HG03159 (cell line): Measurements from ENCODE around the gene FAM118A.
"Not testable (repeated sequence)": the region's sequence is repeated elsewhere in the genome, so short reads cannot be mapped to it uniquely, and the experiment has no call there.

Experiments
- ATAC-seq: cut with Tn5 transposase; IDR thresholded peaks from one replicate; pipeline ENCODE4 v1.9.1; 2021; ENCODE audit warnings: mild to moderate bottlenecking, moderate library complexity; ENCODE audit not compliant: unreplicated experiment

Gene FAM118A

GRCh38 chr22:45328822-45329529 is 19.2 kb downstream of the FAM118A start:
- ATAC-seq: no peak

DNA sequence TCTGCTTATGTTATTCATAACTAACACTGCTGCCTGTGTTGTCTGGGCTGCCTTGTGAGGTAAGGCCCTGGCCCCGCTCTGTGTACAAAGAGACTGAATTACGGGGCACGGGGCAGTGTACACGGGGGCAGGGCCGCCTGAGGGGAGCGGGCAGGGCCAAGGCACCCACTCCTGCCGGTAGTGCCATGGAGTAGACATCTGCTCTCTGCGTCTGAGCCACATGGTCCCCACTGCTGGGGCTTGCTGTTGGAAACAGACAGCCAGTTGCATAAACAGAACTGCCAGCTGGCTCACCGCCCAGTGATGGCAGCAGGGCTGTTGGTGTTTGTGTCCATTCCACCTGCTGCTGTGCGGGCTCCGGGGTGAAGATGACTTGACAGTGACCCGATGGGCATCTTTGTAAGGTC is 19.8 kb downstream of the FAM118A start:
- ATAC-seq: no peak

DNA sequence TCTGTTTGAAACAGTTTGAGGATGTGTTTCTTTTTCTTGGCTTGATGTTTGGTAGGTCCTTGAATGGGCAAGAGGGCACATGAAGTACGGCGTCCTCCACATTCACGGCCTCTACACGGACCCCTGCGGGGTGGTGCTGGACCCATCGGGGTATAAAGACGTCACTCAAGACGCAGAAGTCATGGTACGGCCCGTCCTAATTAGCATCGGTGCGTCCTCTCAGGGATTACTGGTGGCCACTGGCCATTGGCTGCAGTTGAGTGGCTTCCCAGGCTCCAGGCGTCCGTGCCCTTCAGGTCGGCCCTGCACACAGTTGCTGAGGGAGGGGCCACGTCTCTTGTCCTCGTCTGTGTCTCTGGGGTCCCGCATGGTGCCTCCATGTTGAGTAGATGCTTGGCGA is 20.8 kb downstream of the FAM118A start:
- ATAC-seq: no peak

DNA sequence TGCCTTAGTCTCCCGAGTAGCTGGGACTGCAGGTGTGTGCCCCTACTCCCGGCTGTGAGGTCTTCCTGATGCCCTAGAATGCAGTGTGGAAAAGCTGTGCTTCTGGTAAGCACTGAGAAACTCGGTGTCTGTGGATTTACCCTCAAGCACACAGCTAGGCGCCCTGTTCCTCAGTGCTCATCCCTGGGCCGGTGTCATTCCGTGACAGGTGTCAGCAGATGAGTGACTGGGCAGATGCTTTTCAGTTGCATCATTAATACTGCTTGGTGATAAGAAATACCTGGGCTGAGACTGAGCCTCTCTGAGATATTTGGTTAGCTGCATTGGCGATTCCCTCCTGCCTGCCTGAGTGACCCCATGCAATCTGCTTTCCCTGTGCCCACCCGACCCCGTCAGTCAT is 21.8 kb downstream of the FAM118A start:
- ATAC-seq: no peak

GRCh38 chr22:45332001-45332400 is 22.3 kb downstream of the FAM118A start:
- ATAC-seq: no peak

DNA sequence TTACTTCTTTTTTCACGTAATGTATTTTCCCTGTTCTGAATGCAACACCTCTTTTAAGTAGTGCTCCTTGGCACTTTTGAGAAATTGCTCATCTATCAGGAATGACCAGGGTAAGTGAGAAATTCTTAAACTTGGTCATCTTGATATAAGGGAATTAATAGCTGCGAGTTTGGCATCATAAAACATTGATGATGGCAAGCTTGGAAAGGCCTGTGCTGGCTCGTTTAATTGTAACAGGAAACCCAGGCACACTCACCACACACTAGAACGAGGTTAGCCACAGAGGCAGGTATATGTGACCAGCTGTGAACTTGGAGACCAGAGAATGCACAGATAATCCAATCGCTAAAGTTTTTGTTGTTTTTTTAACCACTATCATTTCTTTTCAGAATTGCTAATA is 24.3 kb downstream of the FAM118A start:
- ATAC-seq: no peak

DNA sequence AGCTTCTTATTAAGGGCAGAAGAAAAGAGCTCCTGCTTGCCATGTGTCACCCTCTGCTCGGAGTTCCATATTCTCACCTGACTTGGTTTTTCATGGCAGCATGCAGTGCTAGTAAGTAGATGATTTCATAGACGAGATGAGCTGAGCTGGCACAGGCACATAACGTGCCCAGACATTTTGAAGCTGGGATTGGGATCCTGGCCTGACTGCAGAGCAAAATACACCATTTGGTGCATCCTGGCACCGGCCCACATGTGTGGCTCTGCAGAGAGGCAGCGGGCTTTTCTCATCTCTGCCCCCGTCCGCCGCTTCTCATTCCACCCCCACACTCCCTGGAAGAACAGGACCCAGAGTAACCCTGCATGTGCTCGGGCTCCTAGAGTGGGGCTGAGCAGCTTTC is 24.8 kb downstream of the FAM118A start:
- no peak for ATAC-seq

- no peak for ATAC-seq
Measured at GRCh38 chr22:45335021-45335818, 25.5 kb downstream of the FAM118A start.

- ATAC-seq: no peak
Measured at GRCh38 chr22:45335854-45336522, 26.3 kb downstream of the FAM118A start.

GRCh38 chr22:45336971-45337431 is 27.3 kb downstream of the FAM118A start:
- no peak for ATAC-seq

- ATAC-seq: no peak
Measured at GRCh38 chr22:45337536-45337935, 27.8 kb downstream of the FAM118A start.

DNA sequence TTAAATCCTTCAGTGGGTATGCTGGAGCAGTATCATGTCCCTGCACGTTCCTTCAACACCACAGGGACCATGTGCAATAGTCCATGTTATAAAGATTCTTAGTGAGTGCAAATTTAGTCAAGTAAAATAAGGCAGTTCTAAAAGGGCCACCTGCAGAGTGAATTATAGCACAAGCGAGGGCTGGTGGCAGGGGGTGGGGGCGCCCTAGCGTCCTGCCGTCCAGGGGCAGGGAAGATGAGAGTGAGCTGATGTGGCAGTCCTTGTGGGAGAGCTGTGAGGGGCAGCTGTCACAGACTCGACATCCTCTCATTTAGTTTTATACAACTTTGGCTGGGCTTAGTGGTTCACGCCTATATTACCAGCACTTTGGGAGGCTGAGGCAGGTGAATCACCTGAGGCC is 29.1 kb downstream of the FAM118A start:
- ATAC-seq: no peak

DNA sequence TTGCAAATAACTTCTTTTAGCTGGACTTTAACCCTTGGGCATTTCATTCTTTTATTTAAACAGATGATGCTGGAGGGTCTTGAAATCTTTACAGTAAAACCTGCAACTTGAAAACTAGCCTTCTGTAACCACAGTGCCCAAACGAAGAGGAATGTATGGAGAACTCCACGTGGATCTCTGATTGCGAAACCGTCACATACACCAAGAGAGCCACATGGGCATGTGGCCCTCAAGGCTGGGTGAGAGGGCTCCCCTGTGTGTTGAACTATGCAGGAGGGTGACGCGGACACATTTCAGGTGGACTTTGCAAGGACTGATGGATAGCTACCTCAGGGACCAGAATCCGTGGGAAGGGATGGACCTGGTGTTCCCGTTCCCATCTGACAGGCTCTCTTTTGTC is 30.6 kb downstream of the FAM118A start:
- no peak for ATAC-seq

DNA sequence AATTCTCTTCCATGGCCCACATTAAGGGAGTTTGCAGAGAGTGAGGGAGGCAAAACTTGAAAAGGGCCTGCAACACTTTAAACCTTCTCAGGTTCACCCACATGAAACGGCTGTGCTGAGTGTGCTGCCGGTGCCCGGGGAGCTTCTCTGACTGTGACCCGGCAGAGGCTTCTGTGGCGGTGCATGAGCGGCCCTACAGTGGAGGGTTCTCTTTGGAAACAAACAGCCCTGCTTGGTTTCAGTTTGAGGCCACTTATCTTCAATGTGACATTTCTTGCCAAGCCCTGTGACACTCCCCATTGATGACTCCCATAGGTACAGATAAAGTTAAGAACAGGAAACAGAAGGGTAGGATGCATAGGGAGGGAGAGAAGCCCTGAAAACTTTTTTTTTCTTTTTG is 31.8 kb downstream of the FAM118A start:
- ATAC-seq: no peak

- ATAC-seq: no peak
Measured at GRCh38 chr22:45343143-45343542, 33.4 kb downstream of the FAM118A start.

GRCh38 chr22:45344334-45344733 is 34.6 kb downstream of the FAM118A start:
- ATAC-seq: no peak

DNA sequence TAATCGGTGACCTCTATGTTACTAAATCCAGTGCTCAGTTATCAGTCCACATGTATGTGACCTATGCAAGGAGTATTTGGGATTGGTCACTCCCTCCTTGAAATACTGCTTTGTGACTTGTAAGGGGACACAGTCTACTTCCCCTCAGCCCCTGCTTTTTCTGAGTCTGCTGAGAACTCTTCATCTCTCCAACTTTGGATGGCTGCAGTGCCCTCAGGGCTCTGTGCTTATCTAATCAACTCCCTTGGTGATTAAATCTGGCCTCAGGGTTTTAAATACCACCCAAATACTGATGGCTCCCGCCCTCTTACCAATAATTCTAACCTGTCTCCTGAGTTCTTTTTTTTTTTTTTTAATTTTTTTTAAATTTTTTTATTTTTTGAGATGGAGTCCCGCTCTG is 40.2 kb downstream of the FAM118A start:
- no peak for ATAC-seq

- ATAC-seq: no peak
Measured at GRCh38 chr22:45351956-45352355, 42.2 kb downstream of the FAM118A start.

GRCh38 chr22:45352757-45353156 is 43.0 kb downstream of the FAM118A start:
- ATAC-seq: not testable (repeated sequence)

DNA sequence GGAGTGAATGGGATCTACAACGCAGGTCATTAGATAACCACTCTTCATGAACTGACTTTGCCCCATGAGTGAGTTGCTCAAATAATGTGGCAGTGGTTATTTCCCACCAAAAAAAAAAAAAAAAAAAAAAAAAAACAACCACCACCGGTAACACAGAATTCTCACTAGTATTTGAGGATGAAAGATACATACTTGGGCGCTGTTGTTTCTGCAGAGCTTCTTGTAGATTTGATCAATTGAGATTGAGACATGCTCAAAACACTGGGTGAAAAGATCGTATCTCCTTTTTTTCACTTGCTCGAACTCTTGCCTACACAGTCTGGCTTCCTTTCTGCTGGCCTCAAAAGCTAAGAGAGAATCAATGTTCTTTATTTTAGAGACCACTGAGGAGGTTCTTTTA is 44.1 kb downstream of the FAM118A start:
- ATAC-seq: no peak

DNA sequence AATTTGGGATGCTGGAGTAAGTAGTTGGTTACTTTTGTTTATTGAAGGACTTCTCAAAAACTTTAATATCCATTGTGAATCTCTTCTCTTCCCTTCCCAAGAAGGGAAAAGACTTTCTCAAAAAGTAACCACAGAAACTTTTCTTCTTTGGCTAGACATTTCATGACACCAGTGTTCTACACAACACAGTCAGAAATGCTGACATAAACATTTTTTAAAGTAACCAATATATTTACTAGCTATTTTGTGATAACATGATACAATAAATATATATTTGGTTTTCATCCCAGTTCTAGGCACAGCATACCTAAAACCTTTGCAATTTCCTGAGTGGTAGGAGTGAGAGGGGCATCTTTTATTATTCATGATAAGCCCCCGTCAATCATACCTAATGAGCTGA is 47.8 kb downstream of the FAM118A start:
- ATAC-seq: no peak

GRCh38 chr22:45358127-45358526 is 48.4 kb downstream of the FAM118A start:
- ATAC-seq: no peak
